Testis (tissue), 2 donors: ENCODE data around the gene DHCR7.

Source experiments
- CTCF ChIP-seq, 3 experiments: fragments of 450-650 bp in 2 of 3; fragments of 200-600 bp in 1 of 3; sonication (generic) in 1 of 3; IDR thresholded peaks; one replicate each; pipeline ENCODE4 v1.5.1; 2016 to 2019; ENCODE audit warnings: antibody characterized with exemption in 3 of 3, mild to moderate bottlenecking in 2 of 3, moderate library complexity in 1 of 3
- POLR2A ChIP-seq: fragments of 450-650 bp; IDR thresholded peaks from one replicate; pipeline ENCODE4 v1.6.1; 2017; ENCODE audit warnings: antibody characterized with exemption, mild to moderate bottlenecking, moderate library complexity

- no peak for TF ChIP-seq CTCF (IDR thresholded peaks at IDR 0.05)
- no peak for TF ChIP-seq POLR2A
These were observed 40.6 kb upstream of the DHCR7 start for GRCh38 chr11:71488681-71489270.
